ENCODE results near the gene SLC26A1. TPM values are rescaled to one million over a fixed set of nuclear protein-coding genes. Genes with fewer than 3 reads are reported as not detected.

Gene SLC26A1
- polyA plus RNA-seq (2012; ENCODE audit: missing spikeins) = 0.36 TPM

GRCh38 chr4:993111-994029 lies at the start of gene SLC26A1:
SLC26A1 (minus strand) TSS chr4:993404; CDS start chr4:991703, 1,701 bp downstream.
- DNase-seq (ENCODE audit: insufficient read length) = no peak
- no peak for TF ChIP-seq POLR2A (IDR thresholded peaks at IDR 0.05; ENCODE audit: low read depth, low read length)
- no peak for TF ChIP-seq TAF1 (IDR thresholded peaks at IDR 0.05; ENCODE audit: borderline replicate concordance, low read depth, low read length)
- no peak for TF ChIP-seq POLR2AphosphoS5 (IDR thresholded peaks at IDR 0.05; ENCODE audit: low read depth, low read length)
- no peak for FAIRE-seq

- no peak for TF ChIP-seq TAF1 (IDR thresholded peaks at IDR 0.05; ENCODE audit: borderline replicate concordance, low read depth, low read length)
- TF ChIP-seq POLR2AphosphoS5 (IDR thresholded peaks at IDR 0.05; ENCODE audit: low read depth, low read length) = no peak
- TF ChIP-seq POLR2A (IDR thresholded peaks at IDR 0.05; ENCODE audit: low read depth, low read length) = no peak
- no peak for FAIRE-seq
- DNase-seq (ENCODE audit: insufficient read length) = peak; percentile 3
Measured at GRCh38 chr4:1042352-1043055, 49.3 kb upstream of the SLC26A1 start.

- DNase-seq (ENCODE audit: insufficient read length) (no peak), FAIRE-seq (no peak)
- TF ChIP-seq POLR2A (IDR thresholded peaks at IDR 0.05; ENCODE audit: low read depth, low read length) (no peak), POLR2AphosphoS5 (IDR thresholded peaks at IDR 0.05; ENCODE audit: low read depth, low read length) (no peak), TAF1 (IDR thresholded peaks at IDR 0.05; ENCODE audit: borderline replicate concordance, low read depth, low read length) (no peak)
Measured at GRCh38 chr4:1041936-1042330, 48.7 kb upstream of the SLC26A1 start.

DNA sequence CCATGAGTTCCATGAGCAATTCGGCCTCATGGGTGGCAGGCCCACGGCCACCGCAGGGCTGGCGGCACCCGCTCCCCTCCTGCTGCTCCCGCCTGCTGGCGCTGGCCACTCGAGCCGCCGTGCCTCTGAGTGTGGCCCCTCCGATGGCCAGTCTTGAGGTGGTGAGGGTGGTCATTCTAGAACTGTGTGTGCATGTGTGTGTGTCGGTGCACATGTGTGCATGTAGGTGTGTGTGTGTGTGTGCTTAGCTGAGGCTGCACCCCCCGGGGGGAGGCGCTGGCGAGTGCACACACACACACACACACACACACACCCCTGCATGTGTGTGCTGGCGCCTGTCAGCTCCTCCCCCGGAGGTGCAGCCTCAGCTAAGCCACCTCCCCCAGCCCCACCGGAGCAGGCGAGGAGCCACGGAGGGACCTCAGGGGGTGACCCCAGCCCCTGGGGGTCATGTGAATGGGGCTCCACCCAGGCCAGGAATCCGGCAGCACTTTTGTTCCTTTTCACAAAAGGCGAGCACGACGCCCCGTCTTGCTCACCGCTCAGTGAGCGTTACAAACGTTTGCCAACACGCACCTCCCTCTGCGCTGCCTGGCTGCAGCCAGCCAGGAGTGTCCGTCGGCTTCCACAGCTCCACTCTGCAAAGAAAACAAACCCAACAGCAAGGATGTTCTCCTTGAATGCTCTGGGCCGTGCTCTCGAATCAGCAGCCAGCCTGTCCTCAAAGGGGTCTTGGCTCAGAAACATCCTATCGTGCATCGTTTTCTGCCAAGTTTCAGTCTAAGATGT lies 48.1 kb upstream of the SLC26A1 start:
- no peak for DNase-seq (ENCODE audit: insufficient read length)

DNA sequence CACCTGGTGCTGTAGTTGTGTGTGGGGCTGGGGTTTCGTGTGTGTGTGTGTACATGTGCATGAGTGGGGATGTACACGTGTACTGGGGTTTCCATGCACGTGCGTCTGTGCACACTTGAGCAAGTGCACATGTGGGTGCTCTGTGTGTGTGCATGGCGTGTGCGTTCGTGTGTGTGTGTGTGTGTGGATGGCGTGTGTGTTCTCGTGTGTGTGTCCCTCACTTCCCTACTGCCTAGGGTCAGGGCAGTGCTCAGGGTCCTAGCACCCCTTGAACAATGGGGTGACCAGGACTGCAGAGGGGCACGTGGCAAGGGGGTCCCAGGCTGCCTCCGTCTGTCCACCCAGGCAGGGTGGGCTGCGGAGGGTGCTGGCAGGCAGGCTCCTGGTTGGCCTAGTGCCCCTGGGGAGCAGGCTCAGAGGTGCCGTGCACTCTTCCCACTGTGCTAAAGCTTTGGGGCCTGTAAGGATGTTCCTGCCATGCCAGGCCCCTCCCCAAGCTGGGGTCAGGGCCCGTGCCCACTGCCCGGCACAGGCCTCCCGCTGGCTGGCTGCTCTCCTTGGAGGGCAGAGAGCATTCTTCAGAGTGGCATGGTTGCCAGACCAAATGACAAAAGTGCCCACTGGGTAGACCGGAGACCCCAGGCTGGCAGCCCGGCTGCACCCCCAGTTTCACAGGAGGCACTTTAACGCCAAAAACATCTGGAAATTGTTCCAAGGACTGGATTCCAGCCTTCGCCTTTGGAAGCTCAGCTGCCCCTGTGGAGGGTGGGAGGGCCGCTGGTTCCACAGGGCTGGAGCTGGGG lies 47.3 kb upstream of the SLC26A1 start:
- DNase-seq (ENCODE audit: insufficient read length) (no peak), FAIRE-seq (no peak)
- no peak for TF ChIP-seq TAF1 (IDR thresholded peaks at IDR 0.05; ENCODE audit: borderline replicate concordance, low read depth, low read length)
- TF ChIP-seq POLR2A (IDR thresholded peaks at IDR 0.05; ENCODE audit: low read depth, low read length) = no peak
- no peak for TF ChIP-seq POLR2AphosphoS5 (IDR thresholded peaks at IDR 0.05; ENCODE audit: low read depth, low read length)

More for the DNA sequence above, 48.1 kb upstream of the SLC26A1 start:
- TF ChIP-seq POLR2A (IDR thresholded peaks at IDR 0.05; ENCODE audit: low read depth, low read length) (no peak), TAF1 (IDR thresholded peaks at IDR 0.05; ENCODE audit: borderline replicate concordance, low read depth, low read length) (no peak), POLR2AphosphoS5 (IDR thresholded peaks at IDR 0.05; ENCODE audit: low read depth, low read length) (no peak)
- FAIRE-seq = no peak

DNA sequence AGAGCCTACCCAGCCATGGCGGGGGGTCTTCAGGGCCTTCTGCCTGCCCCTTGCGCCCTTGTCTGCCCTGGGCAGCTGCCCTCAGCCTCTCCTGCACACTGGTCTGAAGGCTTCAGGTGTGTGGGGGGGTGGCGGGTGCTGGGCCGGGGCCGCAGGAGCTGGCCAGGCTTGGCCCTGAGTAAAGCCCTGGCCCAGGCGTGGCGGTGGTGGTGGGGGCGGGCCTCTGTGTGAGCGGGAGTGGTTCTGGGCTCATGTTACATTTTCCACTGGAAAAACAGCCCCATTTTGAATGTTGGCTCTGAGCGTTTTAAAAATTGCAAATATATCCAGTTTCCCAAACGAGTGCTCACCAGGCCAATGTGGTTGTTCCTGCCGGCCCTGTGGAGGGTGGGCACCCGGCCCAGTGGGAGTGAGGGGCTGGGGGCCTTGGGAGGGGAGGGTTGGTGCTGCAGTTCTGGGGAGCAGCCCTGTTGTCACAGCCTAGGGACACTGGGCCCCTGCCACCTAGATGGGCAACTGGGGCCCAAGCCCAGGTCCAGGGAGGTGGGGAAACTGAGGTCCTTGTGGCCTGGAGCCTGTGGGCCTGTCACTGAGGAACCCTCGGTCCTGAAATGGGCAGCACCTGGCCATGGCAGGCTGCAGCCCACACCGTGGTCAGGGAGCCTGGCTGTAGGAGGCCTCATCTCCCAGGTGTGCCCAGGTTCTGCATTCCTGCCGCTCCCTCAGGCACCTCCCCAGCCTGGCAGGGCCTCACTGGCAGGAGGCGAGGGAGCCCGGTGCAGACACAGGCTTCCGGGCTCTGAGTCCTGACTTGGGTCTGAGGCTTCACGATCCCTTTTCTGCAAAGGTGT lies 46.5 kb upstream of the SLC26A1 start:
- DNase-seq (ENCODE audit: insufficient read length) = no peak
- TF ChIP-seq POLR2A (IDR thresholded peaks at IDR 0.05; ENCODE audit: low read depth, low read length) = no peak
- TF ChIP-seq POLR2AphosphoS5 (IDR thresholded peaks at IDR 0.05; ENCODE audit: low read depth, low read length) = no peak
- TF ChIP-seq TAF1 (IDR thresholded peaks at IDR 0.05; ENCODE audit: borderline replicate concordance, low read depth, low read length) = no peak
- no peak for FAIRE-seq

- DNase-seq (ENCODE audit: insufficient read length) = no peak
- no peak for FAIRE-seq
- TF ChIP-seq POLR2A (IDR thresholded peaks at IDR 0.05; ENCODE audit: low read depth, low read length) (no peak), POLR2AphosphoS5 (IDR thresholded peaks at IDR 0.05; ENCODE audit: low read depth, low read length) (no peak), TAF1 (IDR thresholded peaks at IDR 0.05; ENCODE audit: borderline replicate concordance, low read depth, low read length) (no peak)
Measured at GRCh38 chr4:1038948-1039492, 45.8 kb upstream of the SLC26A1 start.

DNA sequence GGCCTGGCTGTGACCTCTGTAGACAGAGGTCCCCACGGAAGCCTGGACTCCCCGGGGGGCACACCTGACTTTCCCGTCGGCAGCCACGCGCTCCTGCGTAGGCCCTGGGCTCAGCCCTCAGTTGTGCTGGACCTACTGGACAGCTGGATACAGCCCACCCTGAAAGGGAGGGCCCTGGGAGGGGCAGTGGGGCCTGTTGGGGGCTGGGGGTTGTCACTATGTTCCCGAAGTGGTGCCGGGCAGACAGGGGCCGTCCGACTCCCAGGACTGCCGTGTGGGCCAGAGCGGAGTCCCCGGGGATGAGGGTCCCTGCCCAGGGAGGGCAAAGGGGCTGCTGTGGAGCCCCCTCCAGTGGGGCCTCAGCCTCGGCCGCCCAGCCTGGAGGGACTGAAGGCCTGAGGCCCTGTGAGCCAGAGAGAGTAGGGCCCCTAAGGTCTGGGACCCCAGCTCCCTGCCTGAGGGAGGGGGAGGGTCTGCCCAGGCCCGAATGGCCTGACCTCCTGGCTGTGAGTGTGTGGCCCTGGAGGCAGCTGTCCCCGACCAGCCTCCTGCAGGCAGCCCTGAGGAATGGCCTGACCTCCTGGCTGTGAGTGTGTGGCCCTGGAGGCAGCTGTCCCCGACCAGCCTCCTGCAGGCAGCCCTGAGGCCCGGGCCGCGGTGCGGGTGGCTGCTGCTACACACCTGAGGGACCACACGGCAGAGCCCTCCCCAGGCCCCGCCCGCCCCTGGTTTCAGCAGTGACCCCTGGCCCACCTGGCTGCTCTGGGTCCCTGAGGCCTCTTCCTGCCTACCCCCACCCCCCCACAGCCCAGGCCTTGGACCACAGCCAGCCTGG lies 44.0 kb upstream of the SLC26A1 start:
- FAIRE-seq (no peak), DNase-seq (ENCODE audit: insufficient read length) (no peak)
- no peak for TF ChIP-seq TAF1 (IDR thresholded peaks at IDR 0.05; ENCODE audit: borderline replicate concordance, low read depth, low read length)

DNA sequence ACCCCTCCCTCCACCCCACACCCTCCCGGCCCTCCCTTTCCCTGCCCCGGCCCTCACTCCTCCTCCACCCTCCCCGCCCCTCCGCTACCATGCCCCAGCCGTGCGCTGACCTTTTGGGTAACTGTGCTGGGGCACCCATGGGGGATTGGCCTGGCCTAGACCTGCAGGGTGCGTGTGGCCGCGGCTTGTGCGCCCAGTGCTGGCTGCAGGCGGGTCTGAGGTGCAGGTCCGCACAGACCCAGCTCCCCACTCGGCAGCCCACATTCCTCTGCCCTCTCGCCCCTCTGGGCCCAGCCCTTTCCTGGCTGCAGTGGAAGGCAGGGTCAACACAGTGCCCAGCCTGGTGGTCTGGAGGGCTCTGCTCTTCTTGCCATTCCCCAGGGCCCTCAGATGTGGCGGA lies 42.9 kb upstream of the SLC26A1 start:
- TF ChIP-seq POLR2AphosphoS5 (IDR thresholded peaks at IDR 0.05; ENCODE audit: low read depth, low read length) = no peak
- TF ChIP-seq TAF1 (IDR thresholded peaks at IDR 0.05; ENCODE audit: borderline replicate concordance, low read depth, low read length) = no peak
- DNase-seq (ENCODE audit: insufficient read length) (no peak), FAIRE-seq (no peak)
